PC-9 (cell line): ENCODE results near the gene GAB4. TPM values are rescaled to one million over a fixed set of nuclear protein-coding genes. Genes with fewer than 3 reads are reported as not detected.

Experiments used
- BruUV-seq: library from RNA; stranded (reverse); fragments of 400-500 nt; replicated peaks from 2 replicates; lab custom pipeline; 2021; lab: Mats Ljungman, UMichigan
- CTCF ChIA-PET: fragments of 300-600 bp; sonication (Branson Sonifier 250); formaldehyde crosslinking; loops from one replicate; lab custom pipeline; 2022; ENCODE audit warnings: antibody characterized with exemption; lab: Charles Lee
- POLR2A ChIA-PET: fragments of 300-600 bp; sonication (Branson Sonifier 250); formaldehyde crosslinking; loops from one replicate; lab custom pipeline; 2022; ENCODE audit warnings: antibody characterized with exemption; ENCODE audit not compliant: unreplicated experiment; lab: Charles Lee
- DNase-seq, 2 experiments: peaks; one replicate each; pipeline versions ENCODE4 v3.0.0 to v3.0.0-alpha.2; 2015 to 2022; ENCODE audit warnings: mixed read lengths in 1 of 2
- H2AFZ ChIP-seq: fragments of 200-600 bp; sonication (generic); 2 replicates; pipeline ENCODE4 v1.8.1; 2017; ENCODE audit warnings: antibody characterized with exemption
- H3F3A ChIP-seq: fragments of 200-600 bp; sonication (generic); 2 replicates; pipeline ENCODE4 v1.8.1; 2017; ENCODE audit warnings: antibody characterized with exemption, mild to moderate bottlenecking, low read depth; ENCODE audit not compliant: insufficient read depth
- H3K27ac ChIP-seq: fragments of 200-600 bp; sonication (generic); 2 replicates; pipeline ENCODE4 v1.6.1; 2016; ENCODE audit warnings: mixed run types
- H3K27me3 ChIP-seq: fragments of 200-600 bp; sonication (generic); 2 replicates; pipeline ENCODE4 v1.6.1; 2016; ENCODE audit warnings: low read depth, mixed run types; ENCODE audit not compliant: insufficient read depth
- H3K36me3 ChIP-seq: fragments of 200-600 bp; sonication (generic); 2 replicates; pipeline ENCODE4 v1.6.1; 2016; ENCODE audit warnings: low read depth, mixed run types
- H3K4me1 ChIP-seq: fragments of 200-600 bp; sonication (generic); replicated peaks from 2 replicates; pipeline ENCODE4 v1.6.1; 2016; ENCODE audit warnings: mixed run types; ENCODE audit not compliant: insufficient read depth
- H3K4me2 ChIP-seq: fragments of 200-600 bp; sonication (generic); 2 replicates; pipeline ENCODE4 v1.6.1; 2017; ENCODE audit warnings: mixed run types
- H3K4me3 ChIP-seq: fragments of 200-600 bp; sonication (generic); 2 replicates; pipeline ENCODE4 v1.6.1; 2016; ENCODE audit warnings: mixed run types
- H3K79me2 ChIP-seq: fragments of 200-600 bp; sonication (generic); 2 replicates; pipeline ENCODE4 v1.6.1; 2017; ENCODE audit warnings: low read depth, mixed run types
- H3K9me2 ChIP-seq: fragments of 200-600 bp; sonication (generic); 2 replicates; pipeline ENCODE4 v1.8.1; 2017; ENCODE audit warnings: mild to moderate bottlenecking; ENCODE audit not compliant: insufficient read depth
- H3K9me3 ChIP-seq: fragments of 200-600 bp; sonication (generic); 2 replicates; pipeline ENCODE4 v1.8.1; 2016; ENCODE audit warnings: low read depth; ENCODE audit not compliant: insufficient read depth
- H4K20me1 ChIP-seq: fragments of 200-600 bp; sonication (generic); 2 replicates; pipeline ENCODE4 v1.8.1; 2017; ENCODE audit not compliant: insufficient read depth
- CTCF ChIP-seq: fragments of 200-600 bp; sonication (generic); conservative IDR thresholded peaks from 2 replicates; pipeline ENCODE4 v1.6.1; 2017; ENCODE audit warnings: mixed run types, antibody characterized with exemption, mild to moderate bottlenecking, moderate library complexity
- EZH2 ChIP-seq: fragments of 200-600 bp; sonication (generic); IDR thresholded peaks from 2 replicates; pipeline ENCODE4 v1.8.0; 2017; ENCODE audit warnings: antibody characterized with exemption, low read depth
- intact Hi-C: fragments of 100-400 bp; cut with micrococcal nuclease; formaldehyde crosslinking; loops from one replicate; pipeline ENCODE4 v1.10.0; 2022; ENCODE audit not compliant: unreplicated experiment
- total RNA-seq: library from RNA; stranded (reverse); gene quantifications from 2 replicates; pipeline ENCODE4 v1.2.3, GENCODE V29; 2021

Gene GAB4
- total RNA-seq, 1 experiment from 2014 or later = not detected

GRCh38 chr22:16935209-16935608 lies 72.8 kb downstream of the GAB4 start:
- Histone ChIP-seq H3K9me3 (no peaks in the 10 kb centered on the region), H2AFZ (no peak overlapping the region), H4K20me1 (no peaks in the 10 kb centered on the region), H3K27me3 (no peaks in the 10 kb centered on the region; the same call in 1 of the 2 replicates), H3K4me1 (no peaks in the 10 kb centered on the region), H3K36me3 (no peaks in the 10 kb centered on the region), H3K9me2 (no peaks in the 10 kb centered on the region), H3K27ac (no peak overlapping the region), H3K4me3 (no peak overlapping the region), H3K4me2 (no peak overlapping the region), H3F3A (no peaks in the 10 kb centered on the region), H3K79me2 (no peaks in the 10 kb centered on the region)
- TF ChIP-seq EZH2 = no peak
- TF ChIP-seq CTCF = no peak
- POLR2A ChIA-PET = no interaction called here
- CTCF ChIA-PET = no interaction called here
- BruUV-seq = no TSS peak
- intact Hi-C loops = no loop called here
- DNase-seq = no peak

- intact Hi-C loops = no loop called here
- no TSS peak for BruUV-seq
- no peaks in the 10 kb centered on the region for H3K36me3 ChIP-seq
- H3K4me1 ChIP-seq = no peaks in the 10 kb centered on the region
- CTCF ChIA-PET = no interaction called here
- H2AFZ ChIP-seq = no peak overlapping the region
- POLR2A ChIA-PET = no interaction called here
- no peaks in the 10 kb centered on the region for H3K79me2 ChIP-seq
- H3K4me2 ChIP-seq = no peak overlapping the region
- H3K9me3 ChIP-seq = no peaks in the 10 kb centered on the region
- H3K9me2 ChIP-seq = no peaks in the 10 kb centered on the region
- H3K27me3 ChIP-seq = no peaks in the 10 kb centered on the region; the same call in 1 of the 2 replicates
- TF ChIP-seq EZH2 = no peak
- TF ChIP-seq CTCF = no peak
- H3K4me3 ChIP-seq = no peak overlapping the region
- no peaks in the 10 kb centered on the region for H4K20me1 ChIP-seq
- no peak for DNase-seq
- H3F3A ChIP-seq = no peaks in the 10 kb centered on the region
- H3K27ac ChIP-seq = no peak overlapping the region
These were observed 74.4 kb downstream of the GAB4 start for GRCh38 chr22:16933291-16934282.

GRCh38 chr22:16932577-16932976 lies 75.4 kb downstream of the GAB4 start:
- H3K9me2 ChIP-seq = no peaks in the 10 kb centered on the region
- H3F3A ChIP-seq = no peaks in the 10 kb centered on the region
- no peaks in the 10 kb centered on the region; the same call in 1 of the 2 replicates for H3K27me3 ChIP-seq
- no peak overlapping the region for H3K4me2 ChIP-seq
- no peaks in the 10 kb centered on the region for H3K4me1 ChIP-seq
- no peaks in the 10 kb centered on the region for H3K79me2 ChIP-seq
- DNase-seq = no peak
- no TSS peak for BruUV-seq
- H3K9me3 ChIP-seq = no peaks in the 10 kb centered on the region
- H3K36me3 ChIP-seq = no peaks in the 10 kb centered on the region
- TF ChIP-seq EZH2 = no peak
- no peak overlapping the region for H2AFZ ChIP-seq
- CTCF ChIA-PET = no interaction called here
- H3K27ac ChIP-seq = no peak overlapping the region
- intact Hi-C loops = no loop called here
- H3K4me3 ChIP-seq = no peak overlapping the region
- H4K20me1 ChIP-seq = no peaks in the 10 kb centered on the region
- POLR2A ChIA-PET = no interaction called here
